Measurements from ENCODE around the gene CHRDL2. TPM values are rescaled to one million over a fixed set of nuclear protein-coding genes. Genes with fewer than 3 reads are reported as not detected.

CHRDL2 gene
- total and polyA plus RNA-seq, 2 of the 13 experiments (the other 11 are each of a cell fraction or from before 2014, with no cell fraction given): 0.04 TPM; not detected in 1

GRCh38 chr11:74746868-74747267, 15.6 kb upstream of the CHRDL2 start:
- ChIA-PET CTCF (ENCODE audit: low intra/inter-chr PET ratio, low total read pairs) (no interaction called here), POLR2A (no interaction called here)
- H3K9me3 ChIP-seq (ENCODE audit: low read length): no peaks in the 10 kb centered on the region
- WGBS (ENCODE audit: low lambda C conversion rate): 14% methylated on average over 3 of the region's 3 CpGs
- no peaks in the 10 kb centered on the region for H3K36me3 ChIP-seq (replicated peaks in 1 of 2; ENCODE audit: control insufficient read depth in 1 of 2, insufficient read depth in 2 of 2, low read length in 2 of 2)
- DNase-seq (ENCODE audit: low spot score): no peak
- ATAC-seq: no peak
- peaks cover 23% of the 10 kb centered on the region for H3K79me2 ChIP-seq (ENCODE audit: insufficient read depth, low read length)
- H3K4me2 ChIP-seq (ENCODE audit: low read depth, low read length): no peak overlapping the region
- FAIRE-seq: no peak
- no peak overlapping the region for H3K27ac ChIP-seq (ENCODE audit: extremely low read length, insufficient read depth, low read length)
- H3K4me1 ChIP-seq (ENCODE audit: insufficient read depth, low read length): peaks cover 49% of the 10 kb centered on the region
- BruUV-seq (replicated peaks): no TSS peak
- no peaks in the 10 kb centered on the region; a peak in 1 of 5 replicates for H3K27me3 ChIP-seq (ENCODE audit: control insufficient read depth in 1 of 2, insufficient read depth in 2 of 2, low read length in 2 of 2)
- no peak overlapping the region for H2AFZ ChIP-seq (ENCODE audit: low read length)
- TF ChIP-seq CBFB (CRISPR knock-in tag; IDR thresholded peaks at IDR 0.05) (no peak), PAXIP1 (CRISPR knock-in tag; conservative IDR thresholded peaks at IDR 0.05) (no peak), ZNF317 (CRISPR knock-in tag; IDR thresholded peaks at IDR 0.05) (no peak), MED1 (CRISPR knock-in tag; IDR thresholded peaks at IDR 0.05) (no peak), JDP2 (CRISPR knock-in tag; IDR thresholded peaks at IDR 0.05; ENCODE audit: borderline replicate concordance) (no peak), SIX1 (CRISPR knock-in tag; IDR thresholded peaks at IDR 0.05; ENCODE audit: borderline replicate concordance) (no peak), ZNF337 (CRISPR knock-in tag; IDR thresholded peaks at IDR 0.05; ENCODE audit: borderline replicate concordance, low read depth) (no peak), NR2F2 (IDR thresholded peaks at IDR 0.05; ENCODE audit: borderline replicate concordance, low read depth) (no peak), SNAPC5 (CRISPR knock-in tag; IDR thresholded peaks at IDR 0.05; ENCODE audit: borderline replicate concordance) (no peak), ZNF10 (CRISPR knock-in tag; IDR thresholded peaks at IDR 0.05; ENCODE audit: borderline replicate concordance, low read depth) (no peak), ARNTL (CRISPR knock-in tag; IDR thresholded peaks at IDR 0.05) (no peak)
- H3K4me3 ChIP-seq (replicated peaks in 1 of 3; ENCODE audit: insufficient read depth in 1 of 3, low read depth in 2 of 3, low read length in 3 of 3): no peak overlapping the region
- no peak overlapping the region for H3K9ac ChIP-seq (ENCODE audit: insufficient read depth, low read depth, low read length)
- in situ Hi-C loops (cut with HindIII; ENCODE audit: extremely low pct_ligation_motif_present, low pct_unique_long_range_greater_than_20kb) (no loop called here), intact Hi-C loops (cut with micrococcal nuclease; ENCODE audit: unreplicated experiment) (loop anchor here (10.0 kb wide), 2 partner anchors 128 to 132 kb away; no protein-coding TSS in a partner anchor)
- H4K20me1 ChIP-seq (ENCODE audit: insufficient read depth, low read length): no peaks in the 10 kb centered on the region
